HG03139 (cell line): ENCODE data around the gene MVB12B.
"Not testable (repeated sequence)": the region's sequence is repeated elsewhere in the genome, so short reads cannot be mapped to it uniquely, and the experiment has no call there.

Source experiments
- ATAC-seq: cut with Tn5 transposase; IDR thresholded peaks from one replicate; pipeline ENCODE4 v1.9.1; 2021; ENCODE audit not compliant: unreplicated experiment

Gene MVB12B

GRCh38 chr9:126528915-126529314 is 202.3 kb downstream of the MVB12B start:
- ATAC-seq: no peak

DNA sequence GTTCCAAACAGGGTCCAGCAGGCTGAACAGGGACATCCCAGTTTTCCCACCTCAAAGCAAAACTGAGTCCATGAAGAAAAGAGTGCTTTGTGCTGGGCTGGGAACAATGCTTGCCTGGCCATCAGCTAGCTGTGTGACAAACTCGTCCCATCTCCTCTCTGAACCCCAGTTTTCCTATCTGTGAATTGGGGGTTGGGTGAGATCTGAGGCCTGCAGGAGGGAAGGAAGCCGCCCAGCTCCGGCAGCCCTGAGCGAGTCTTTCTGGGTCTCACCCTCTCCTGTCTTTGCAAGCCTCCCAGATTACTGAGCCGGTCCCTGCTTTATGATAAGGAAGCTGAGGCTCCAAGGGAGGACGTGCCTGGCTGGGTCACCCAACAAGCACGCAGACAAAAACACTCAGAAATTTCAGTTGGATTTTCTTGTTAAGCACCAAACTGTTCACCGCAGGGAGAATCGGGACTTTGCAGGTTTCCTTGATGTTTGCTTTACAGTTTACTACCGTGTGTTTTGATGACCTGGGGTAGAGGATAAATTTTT is 204.5 kb downstream of the MVB12B start:
- ATAC-seq: no peak

GRCh38 chr9:126531591-126531990 is 205.0 kb downstream of the MVB12B start:
- ATAC-seq: no peak

GRCh38 chr9:126532019-126532462 is 205.4 kb downstream of the MVB12B start:
- no peak for ATAC-seq

DNA sequence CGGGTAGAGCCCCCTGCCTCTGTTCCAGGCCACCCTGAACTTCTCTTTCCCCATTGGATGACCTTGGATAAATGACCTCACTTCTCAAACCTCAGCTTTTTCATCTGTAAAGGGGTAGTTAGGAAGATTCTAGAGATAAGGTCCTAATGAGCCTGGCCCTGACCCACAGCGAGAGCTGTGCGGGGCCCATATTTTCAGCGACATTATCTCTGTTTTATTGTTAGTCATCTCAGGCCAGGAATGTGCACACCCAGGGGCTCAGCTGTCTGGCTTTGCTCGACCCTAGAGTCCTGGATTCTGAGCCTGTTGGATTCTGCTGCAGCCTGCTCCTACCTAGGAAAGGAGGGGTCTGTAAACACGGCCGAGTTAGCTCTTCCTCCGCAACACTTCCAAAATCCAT is 205.9 kb downstream of the MVB12B start:
- ATAC-seq: no peak

DNA sequence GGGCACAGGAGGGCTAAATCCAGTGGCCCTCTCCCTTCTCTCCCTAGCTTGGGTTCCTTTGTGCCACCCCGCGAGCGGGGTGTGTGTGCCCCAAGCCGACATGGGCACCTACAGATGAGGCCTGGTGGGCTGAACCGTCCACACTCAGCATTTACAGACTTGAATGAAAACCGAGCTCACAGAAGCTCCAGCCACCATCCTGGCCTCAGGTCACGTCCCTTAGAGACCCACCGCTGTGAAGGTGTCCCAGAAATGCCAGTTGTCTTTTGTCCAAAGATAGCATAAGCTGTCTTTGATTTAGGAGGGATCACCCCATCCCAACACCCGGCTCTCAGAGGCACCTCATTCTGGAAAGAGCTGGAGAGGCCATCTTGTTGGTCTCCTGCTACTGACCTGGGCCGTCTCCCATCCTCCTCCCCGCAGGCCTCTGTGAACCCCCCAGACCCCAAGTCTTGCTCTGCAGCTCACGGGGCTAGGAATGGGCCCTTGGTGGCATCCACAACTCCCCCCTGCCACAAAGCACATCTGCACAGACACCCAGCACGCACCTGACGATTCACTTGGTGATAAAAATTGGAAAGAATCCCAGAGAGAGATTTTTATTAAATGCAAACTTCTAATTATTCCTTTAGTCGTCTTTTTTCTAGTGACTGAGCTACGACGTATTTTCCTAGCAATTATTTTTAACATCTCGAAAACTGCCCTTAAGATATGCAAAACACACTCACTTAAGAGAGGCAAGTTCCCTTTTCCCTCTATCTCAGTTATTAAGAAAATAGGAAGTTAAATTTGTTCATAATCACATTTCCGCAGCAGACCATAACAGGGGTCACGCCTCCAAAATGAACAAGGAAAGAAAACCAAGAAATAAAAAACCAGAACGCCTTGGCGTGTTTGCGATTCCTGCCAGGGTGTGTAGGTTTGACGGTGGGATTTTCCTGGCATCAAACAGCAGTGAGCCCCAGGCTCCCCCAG is 206.6 kb downstream of the MVB12B start:
- ATAC-seq: no peak

- ATAC-seq: no peak
Measured at GRCh38 chr9:126533926-126534310, 207.3 kb downstream of the MVB12B start.

- ATAC-seq: no peak
Measured at GRCh38 chr9:126534431-126535186, 208.0 kb downstream of the MVB12B start.

DNA sequence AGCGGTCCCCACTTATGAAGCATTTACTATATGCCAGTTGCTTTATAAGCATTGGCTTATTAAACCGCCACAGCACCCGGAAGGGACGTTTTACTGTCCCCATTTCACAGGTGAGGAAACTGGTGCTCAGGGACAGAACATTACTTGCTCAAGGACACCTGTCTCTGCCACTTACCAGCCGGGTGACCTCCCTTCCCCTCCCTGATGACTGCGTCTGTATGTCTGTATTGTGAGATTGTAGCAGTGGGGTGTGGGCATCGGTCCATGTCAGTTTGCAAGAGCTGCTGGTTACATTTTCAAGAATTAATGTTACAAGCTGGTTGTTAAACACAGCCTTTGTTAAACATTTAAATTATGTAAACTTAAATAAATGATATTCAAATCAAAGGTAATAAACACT is 209.5 kb downstream of the MVB12B start:
- no peak for ATAC-seq

- no peak for ATAC-seq
Measured at GRCh38 chr9:126536841-126537465, 210.3 kb downstream of the MVB12B start.

DNA sequence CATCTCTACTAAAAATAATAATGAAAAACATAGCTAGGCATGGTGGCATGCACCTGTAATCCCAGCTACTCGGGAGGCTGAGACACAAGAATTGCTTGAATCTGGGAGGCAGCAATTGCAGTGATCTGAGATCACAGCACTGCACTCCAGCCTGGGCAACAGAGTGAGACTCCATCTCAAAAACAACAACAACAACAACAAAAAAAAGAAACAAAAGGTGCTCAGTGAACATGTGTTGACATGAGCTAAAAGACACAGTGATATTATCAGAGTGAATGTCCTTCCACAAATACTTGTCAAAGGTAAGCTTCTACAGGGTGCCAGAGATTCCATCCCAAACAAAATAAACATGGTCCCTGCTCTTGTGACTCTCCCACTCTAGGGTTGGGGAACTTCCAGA is 211.9 kb downstream of the MVB12B start:
- no peak for ATAC-seq

DNA sequence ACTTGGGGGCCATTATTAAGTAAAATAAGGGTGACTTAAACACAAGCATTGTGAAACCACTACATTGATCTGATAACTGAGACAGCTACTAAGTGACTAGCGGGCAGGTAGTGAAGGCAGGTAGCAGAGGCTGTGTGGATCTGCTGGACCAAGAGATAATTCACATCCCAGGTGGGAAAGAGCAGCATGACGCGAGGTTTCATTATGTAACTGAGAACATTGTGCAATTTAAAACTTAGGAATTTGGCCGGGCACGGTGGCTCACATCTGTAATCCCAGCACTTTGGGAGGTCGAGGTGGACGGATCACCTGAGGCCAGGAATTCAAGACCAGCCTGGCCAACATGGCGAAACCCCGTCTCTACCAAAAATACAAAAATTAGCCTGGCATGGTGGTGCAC is 213.8 kb downstream of the MVB12B start:
- not testable (repeated sequence) for ATAC-seq

GRCh38 chr9:126543490-126543889 is 216.9 kb downstream of the MVB12B start:
- no peak for ATAC-seq

GRCh38 chr9:126545106-126545505 is 218.5 kb downstream of the MVB12B start:
- ATAC-seq: no peak

GRCh38 chr9:126546036-126546435 is 219.4 kb downstream of the MVB12B start:
- no peak for ATAC-seq

DNA sequence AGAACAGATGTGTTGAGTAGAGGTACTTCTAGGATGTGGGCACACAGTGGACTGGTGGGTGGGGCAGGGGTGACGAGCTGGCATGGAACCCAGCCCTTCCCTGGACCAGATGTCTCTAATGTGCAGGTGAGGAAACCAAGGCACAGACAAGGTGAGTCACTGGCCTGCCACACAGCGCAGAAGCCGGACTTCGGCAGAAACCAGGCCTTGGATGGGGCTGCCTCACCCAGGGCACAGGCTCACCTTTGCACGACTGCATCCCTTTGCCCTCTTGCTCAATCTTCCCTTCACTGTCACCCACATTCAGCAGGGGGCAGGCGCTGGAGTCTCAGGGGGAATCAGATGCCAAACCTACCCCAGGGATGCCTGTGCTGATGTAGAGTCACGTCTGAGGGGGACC is 221.7 kb downstream of the MVB12B start:
- no peak for ATAC-seq

DNA sequence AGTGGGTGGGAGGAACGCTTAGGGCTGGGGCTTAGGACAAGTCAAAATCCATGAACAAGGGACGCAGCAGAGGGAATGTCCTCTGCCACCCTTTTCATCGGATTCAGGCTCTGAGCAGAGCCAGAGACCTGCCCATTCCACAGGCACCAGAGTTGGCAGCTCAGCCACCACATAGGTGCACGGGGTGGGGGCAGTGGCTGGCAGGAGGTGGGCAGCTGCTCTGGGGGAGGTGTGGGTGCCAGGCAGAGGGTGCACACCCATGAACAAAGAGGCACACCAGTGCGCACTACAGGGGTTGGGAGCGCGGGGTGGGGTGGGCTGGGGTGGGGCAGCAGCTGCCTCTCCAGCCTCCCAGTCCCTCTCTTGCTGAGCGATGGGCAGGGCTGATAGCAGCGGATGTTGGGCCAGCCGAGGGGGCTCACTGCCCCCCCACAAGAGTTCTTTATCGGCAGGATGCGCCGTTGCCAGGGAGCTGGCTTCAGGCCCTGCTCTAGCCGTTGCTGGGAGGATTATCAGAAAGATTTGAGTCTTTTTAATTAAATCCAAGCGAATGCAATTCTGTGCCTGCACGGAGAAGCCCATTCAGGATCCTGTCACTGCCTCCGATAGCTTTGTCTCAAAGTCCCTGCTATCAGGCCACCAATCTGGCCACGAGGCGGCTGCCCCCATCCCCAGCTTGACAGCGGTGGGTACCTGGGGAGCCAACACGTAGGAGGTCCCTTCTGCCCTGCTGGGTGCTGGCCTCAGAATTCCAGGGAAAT is 222.8 kb downstream of the MVB12B start:
- no peak for ATAC-seq

DNA sequence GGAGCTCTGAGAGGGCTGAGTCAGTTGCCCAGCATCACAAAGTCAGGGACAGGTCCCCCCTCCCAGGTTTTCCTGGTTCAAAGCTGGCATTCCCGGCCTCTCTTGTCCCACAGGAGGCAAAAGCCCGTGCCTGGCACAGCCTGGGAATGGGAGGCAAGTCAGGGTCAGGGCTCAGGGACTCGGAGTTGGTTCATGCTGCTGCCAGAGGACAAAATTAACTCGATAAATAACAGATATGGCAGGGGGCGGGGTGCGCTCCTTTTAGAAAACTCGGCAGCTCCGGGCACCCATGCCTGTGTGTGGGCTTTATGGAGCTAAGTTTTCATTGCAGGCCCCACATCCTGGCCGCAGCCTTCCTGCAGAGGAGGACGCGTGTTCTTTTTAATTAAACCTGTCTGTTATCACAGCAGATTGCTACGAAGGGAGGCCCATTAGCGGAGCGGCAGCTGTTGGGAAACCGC is 224.3 kb downstream of the MVB12B start:
- no peak for ATAC-seq

GRCh38 chr9:126551812-126552211 is 225.2 kb downstream of the MVB12B start:
- no peak for ATAC-seq

DNA sequence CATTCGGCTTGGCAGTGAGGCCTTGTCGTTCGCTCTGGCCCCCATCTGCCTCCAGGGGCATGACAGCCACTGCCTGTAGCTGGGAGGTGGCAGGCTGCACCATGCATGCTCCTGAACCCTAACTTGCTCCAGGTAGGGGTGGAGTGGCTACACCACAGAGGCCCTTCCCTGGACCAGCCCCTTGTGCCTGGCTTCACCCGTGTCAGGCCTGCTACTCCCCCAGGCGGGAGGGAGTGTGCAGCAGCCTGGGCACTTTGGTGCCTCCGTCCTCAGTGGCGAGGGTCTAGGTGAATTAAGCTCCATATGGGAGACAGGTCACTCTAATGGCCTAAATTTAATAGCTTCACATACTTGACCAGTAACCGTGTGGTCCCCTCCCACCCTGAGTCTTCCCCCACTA is 227.7 kb downstream of the MVB12B start:
- no peak for ATAC-seq
